Measurements from ENCODE around the gene AXIN2.
"Not testable (repeated sequence)": the region's sequence is repeated elsewhere in the genome, so short reads cannot be mapped to it uniquely, and the experiment has no call there.

AXIN2 gene

GRCh38 chr17:65522751-65523404 lies 38.6 kb downstream of the AXIN2 start:
- Histone ChIP-seq H3K27me3 (ENCODE audit: low read depth, low read length) (no peaks in the 10 kb centered on the region), H3K4me3 (ENCODE audit: low read depth in 1 of 2, low read length in 2 of 2) (no peak overlapping the region), H3K4me1 (ENCODE audit: control insufficient read depth in 1 of 2, insufficient read depth in 2 of 2, low read length in 2 of 2) (no peaks in the 10 kb centered on the region)

DNA sequence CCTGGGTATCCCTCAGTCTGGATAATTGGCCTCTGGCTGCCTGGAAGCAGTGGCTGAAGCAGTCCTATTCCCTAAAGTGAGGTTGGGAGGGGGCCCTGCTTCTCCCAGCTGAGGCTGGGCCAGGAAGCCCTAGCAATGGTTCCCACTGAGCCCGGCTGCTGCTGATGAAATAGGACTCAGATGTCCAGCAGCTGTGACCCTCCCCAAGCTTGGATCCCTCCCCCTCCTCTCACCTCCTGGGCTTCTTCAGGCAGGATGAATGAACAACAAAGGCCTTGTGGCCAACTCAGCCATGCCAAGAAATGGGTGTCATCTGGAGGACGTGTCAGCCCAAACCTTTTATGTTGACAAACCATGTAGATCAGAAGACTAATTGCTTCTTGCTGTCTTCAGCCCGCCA lies 42.0 kb downstream of the AXIN2 start:
- Histone ChIP-seq H3K27ac (ENCODE audit: low read length) (no peak overlapping the region), H3K36me3 (ENCODE audit: control insufficient read depth in 1 of 2, insufficient read depth in 2 of 2, low read length in 2 of 2) (no peaks in the 10 kb centered on the region), H3K9me3 (ENCODE audit: control insufficient read depth in 1 of 2, low read length in 2 of 2) (no peaks in the 10 kb centered on the region), H3K4me1 (ENCODE audit: control insufficient read depth in 1 of 2, insufficient read depth in 2 of 2, low read length in 2 of 2) (peaks cover 0 to 12% of the 10 kb centered on the region in 2 donors), H3K27me3 (ENCODE audit: low read depth, low read length) (no peaks in the 10 kb centered on the region), H3K4me3 (ENCODE audit: low read depth in 1 of 2, low read length in 2 of 2) (no peak overlapping the region)

More at GRCh38 chr17:65522751-65523404, 38.6 kb downstream of the AXIN2 start:
- no peak overlapping the region for H3K27ac ChIP-seq (ENCODE audit: low read length)
- H3K36me3 ChIP-seq (ENCODE audit: control insufficient read depth in 1 of 2, insufficient read depth in 2 of 2, low read length in 2 of 2) = no peaks in the 10 kb centered on the region
- no peaks in the 10 kb centered on the region for H3K9me3 ChIP-seq (ENCODE audit: control insufficient read depth in 1 of 2, low read length in 2 of 2)

DNA sequence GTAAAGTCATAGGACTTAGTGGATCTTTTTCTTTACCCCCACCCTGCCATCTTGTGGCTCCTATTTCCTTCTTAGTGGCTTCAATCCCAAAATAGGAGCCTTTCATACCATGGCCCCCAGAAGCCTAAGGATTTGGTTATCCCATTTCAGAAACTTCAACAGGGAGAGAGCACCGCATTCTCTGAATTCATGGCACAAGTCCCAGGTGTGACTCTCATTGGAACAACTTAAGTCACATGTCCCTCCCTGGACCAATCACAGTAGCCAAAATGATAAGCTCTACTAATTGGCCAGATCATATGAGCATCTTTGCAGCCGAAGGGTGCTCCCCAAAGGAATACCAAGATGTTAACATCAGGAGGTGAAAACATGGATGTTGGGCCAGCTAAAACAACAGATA lies 43.2 kb downstream of the AXIN2 start:
- Histone ChIP-seq H3K9me3 (ENCODE audit: control insufficient read depth in 1 of 2, low read length in 2 of 2) (no peaks in the 10 kb centered on the region), H3K4me1 (ENCODE audit: control insufficient read depth in 1 of 2, insufficient read depth in 2 of 2, low read length in 2 of 2) (peaks cover 0 to 12% of the 10 kb centered on the region in 2 donors), H3K36me3 (ENCODE audit: control insufficient read depth in 1 of 2, insufficient read depth in 2 of 2, low read length in 2 of 2) (no peaks in the 10 kb centered on the region), H3K4me3 (ENCODE audit: low read depth in 1 of 2, low read length in 2 of 2) (no peak overlapping the region), H3K27ac (ENCODE audit: low read length) (no peak overlapping the region), H3K27me3 (ENCODE audit: low read depth, low read length) (no peaks in the 10 kb centered on the region)

GRCh38 chr17:65515959-65516948 lies 45.2 kb downstream of the AXIN2 start:
- Histone ChIP-seq H3K36me3 (ENCODE audit: control insufficient read depth in 1 of 2, insufficient read depth in 2 of 2, low read length in 2 of 2) (no peaks in the 10 kb centered on the region), H3K4me1 (ENCODE audit: control insufficient read depth in 1 of 2, insufficient read depth in 2 of 2, low read length in 2 of 2) (peaks cover 0 to 12% of the 10 kb centered on the region in 2 donors), H3K4me3 (ENCODE audit: low read depth in 1 of 2, low read length in 2 of 2) (no peak overlapping the region), H3K27ac (ENCODE audit: low read length) (no peak overlapping the region), H3K9me3 (ENCODE audit: control insufficient read depth in 1 of 2, low read length in 2 of 2) (no peaks in the 10 kb centered on the region), H3K27me3 (ENCODE audit: low read depth, low read length) (no peaks in the 10 kb centered on the region)

DNA sequence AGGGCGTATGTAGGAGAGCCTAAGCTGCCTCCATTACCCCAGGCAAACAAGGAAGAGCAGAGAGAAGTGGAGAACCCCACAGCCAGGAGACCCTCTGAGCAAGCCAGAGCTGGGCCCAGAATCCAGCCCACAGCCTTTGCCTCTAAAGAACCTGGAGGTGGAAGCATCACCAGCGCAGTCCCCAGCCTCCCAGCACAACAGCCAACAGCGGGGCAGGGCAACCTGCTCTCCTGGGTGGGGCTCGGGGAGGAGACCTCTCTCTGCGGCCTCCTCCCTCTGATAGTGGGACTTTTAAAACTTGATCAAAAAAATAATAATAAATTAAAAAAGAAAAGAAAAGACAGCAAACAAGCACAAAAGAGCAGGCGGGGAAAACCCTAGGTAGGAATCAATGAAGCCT lies 45.9 kb downstream of the AXIN2 start:
- Histone ChIP-seq H3K36me3 (ENCODE audit: control insufficient read depth in 1 of 2, insufficient read depth in 2 of 2, low read length in 2 of 2) (no peaks in the 10 kb centered on the region), H3K27ac (ENCODE audit: low read length) (no peak overlapping the region), H3K27me3 (ENCODE audit: low read depth, low read length) (no peaks in the 10 kb centered on the region), H3K4me1 (ENCODE audit: control insufficient read depth in 1 of 2, insufficient read depth in 2 of 2, low read length in 2 of 2) (peaks cover 0 to 12% of the 10 kb centered on the region in 2 donors), H3K4me3 (ENCODE audit: low read depth in 1 of 2, low read length in 2 of 2) (no peak overlapping the region), H3K9me3 (ENCODE audit: control insufficient read depth in 1 of 2, low read length in 2 of 2) (no peaks in the 10 kb centered on the region)

GRCh38 chr17:65514541-65514940 lies 46.9 kb downstream of the AXIN2 start:
- no peaks in the 10 kb centered on the region for H3K36me3 ChIP-seq (ENCODE audit: control insufficient read depth in 1 of 2, insufficient read depth in 2 of 2, low read length in 2 of 2)

GRCh38 chr17:65514082-65514481 lies 47.4 kb downstream of the AXIN2 start:
- Histone ChIP-seq H3K27ac (ENCODE audit: low read length) (no peak overlapping the region), H3K4me1 (ENCODE audit: control insufficient read depth in 1 of 2, insufficient read depth in 2 of 2, low read length in 2 of 2) (peaks cover 0 to 12% of the 10 kb centered on the region in 2 donors), H3K4me3 (ENCODE audit: low read depth in 1 of 2, low read length in 2 of 2) (no peak overlapping the region), H3K27me3 (ENCODE audit: low read depth, low read length) (no peaks in the 10 kb centered on the region), H3K36me3 (ENCODE audit: control insufficient read depth in 1 of 2, insufficient read depth in 2 of 2, low read length in 2 of 2) (no peaks in the 10 kb centered on the region), H3K9me3 (ENCODE audit: control insufficient read depth in 1 of 2, low read length in 2 of 2) (no peaks in the 10 kb centered on the region)

More at GRCh38 chr17:65514541-65514940, 46.9 kb downstream of the AXIN2 start:
- Histone ChIP-seq H3K4me1 (ENCODE audit: control insufficient read depth in 1 of 2, insufficient read depth in 2 of 2, low read length in 2 of 2) (peaks cover 0 to 12% of the 10 kb centered on the region in 2 donors), H3K4me3 (ENCODE audit: low read depth in 1 of 2, low read length in 2 of 2) (no peak overlapping the region), H3K27me3 (ENCODE audit: low read depth, low read length) (no peaks in the 10 kb centered on the region), H3K27ac (ENCODE audit: low read length) (no peak overlapping the region), H3K9me3 (ENCODE audit: control insufficient read depth in 1 of 2, low read length in 2 of 2) (no peaks in the 10 kb centered on the region)

GRCh38 chr17:65511316-65511715 lies 50.1 kb downstream of the AXIN2 start:
- Histone ChIP-seq H3K4me1 (ENCODE audit: control insufficient read depth in 1 of 2, insufficient read depth in 2 of 2, low read length in 2 of 2) (peaks cover 0 to 10% of the 10 kb centered on the region in 2 donors), H3K27me3 (ENCODE audit: low read depth, low read length) (no peaks in the 10 kb centered on the region), H3K9me3 (ENCODE audit: control insufficient read depth in 1 of 2, low read length in 2 of 2) (no peaks in the 10 kb centered on the region), H3K36me3 (ENCODE audit: control insufficient read depth in 1 of 2, insufficient read depth in 2 of 2, low read length in 2 of 2) (no peaks in the 10 kb centered on the region), H3K27ac (ENCODE audit: low read length) (no peak overlapping the region), H3K4me3 (ENCODE audit: low read depth in 1 of 2, low read length in 2 of 2) (no peak overlapping the region)

GRCh38 chr17:65509032-65509431 lies 52.4 kb downstream of the AXIN2 start:
- no peak overlapping the region for H3K27ac ChIP-seq (ENCODE audit: low read length)
- H3K4me1 ChIP-seq (ENCODE audit: control insufficient read depth in 1 of 2, insufficient read depth in 2 of 2, low read length in 2 of 2) = no peaks in the 10 kb centered on the region
- no peaks in the 10 kb centered on the region for H3K36me3 ChIP-seq (ENCODE audit: control insufficient read depth in 1 of 2, insufficient read depth in 2 of 2, low read length in 2 of 2)
- no peaks in the 10 kb centered on the region for H3K9me3 ChIP-seq (ENCODE audit: control insufficient read depth in 1 of 2, low read length in 2 of 2)
- no peaks in the 10 kb centered on the region for H3K27me3 ChIP-seq (ENCODE audit: low read depth, low read length)
- no peak overlapping the region for H3K4me3 ChIP-seq (ENCODE audit: low read depth in 1 of 2, low read length in 2 of 2)

GRCh38 chr17:65504673-65505072 lies 56.8 kb downstream of the AXIN2 start:
- H3K27me3 ChIP-seq (ENCODE audit: low read depth, low read length); H3K27ac ChIP-seq (ENCODE audit: low read length); H3K4me3 ChIP-seq (ENCODE audit: low read depth in 1 of 2, low read length in 2 of 2); H3K4me1 ChIP-seq (ENCODE audit: control insufficient read depth in 1 of 2, insufficient read depth in 2 of 2, low read length in 2 of 2); H3K9me3 ChIP-seq (ENCODE audit: control insufficient read depth in 1 of 2, low read length in 2 of 2); H3K36me3 ChIP-seq (ENCODE audit: control insufficient read depth in 1 of 2, insufficient read depth in 2 of 2, low read length in 2 of 2): not testable (repeated sequence)

GRCh38 chr17:65504141-65504540 lies 57.3 kb downstream of the AXIN2 start:
- Histone ChIP-seq H3K4me3 (ENCODE audit: low read depth in 1 of 2, low read length in 2 of 2) (no peak overlapping the region), H3K27ac (ENCODE audit: low read length) (no peak overlapping the region), H3K36me3 (ENCODE audit: control insufficient read depth in 1 of 2, insufficient read depth in 2 of 2, low read length in 2 of 2) (no peaks in the 10 kb centered on the region), H3K27me3 (ENCODE audit: low read depth, low read length) (no peaks in the 10 kb centered on the region), H3K4me1 (ENCODE audit: control insufficient read depth in 1 of 2, insufficient read depth in 2 of 2, low read length in 2 of 2) (no peaks in the 10 kb centered on the region), H3K9me3 (ENCODE audit: control insufficient read depth in 1 of 2, low read length in 2 of 2) (no peaks in the 10 kb centered on the region)
